ENCODE results near the gene HOXA9. TPM values are rescaled to one million over a fixed set of nuclear protein-coding genes. Genes with fewer than 3 reads are reported as not detected.

Gene HOXA9
- total RNA-seq, 3 donors from 2014 or later: 7.5 to 18.4 (median 9.0) TPM

GRCh38 chr7:27117887-27118491 lies 47.3 kb downstream of the HOXA9 start:
- peaks cover 0 to 3% of the 10 kb centered on the region in 2 donors for H3K4me1 ChIP-seq
- peak overlapping the region; percentile 98 to 100 for H3K27ac ChIP-seq
- intact Hi-C loops (cut with DNase I; ENCODE audit: low total_unique reads): no loop called here
- peak in 1 of 2 donors; percentile 14 for DNase-seq (ENCODE audit: low spot score in 2 of 2)
- H3K27me3 ChIP-seq: no peaks in the 10 kb centered on the region
- H3K9me3 ChIP-seq: no peaks in the 10 kb centered on the region
- H3K4me3 ChIP-seq: peak overlapping the region; percentile 2 to 90 (median 73)
- TF ChIP-seq CTCF (IDR thresholded peaks at IDR 0.05): no peak
- TF ChIP-seq POLR2A (IDR thresholded peaks at IDR 0.05): no peak
- no peak for TF ChIP-seq POLR2AphosphoS5 (IDR thresholded peaks at IDR 0.05)
- no peaks in the 10 kb centered on the region for H3K36me3 ChIP-seq

GRCh38 chr7:27116962-27117886 lies 48.1 kb downstream of the HOXA9 start:
- intact Hi-C loops (cut with DNase I; ENCODE audit: low total_unique reads): no loop called here
- TF ChIP-seq CTCF (IDR thresholded peaks at IDR 0.05) (no peak), POLR2A (IDR thresholded peaks at IDR 0.05) (no peak), POLR2AphosphoS5 (IDR thresholded peaks at IDR 0.05) (no peak)
- H3K4me1 ChIP-seq: peaks cover 0 to 3% of the 10 kb centered on the region in 2 donors
- H3K9me3 ChIP-seq: no peaks in the 10 kb centered on the region
- H3K4me3 ChIP-seq: peak overlapping the region; percentile 2 to 90 (median 73)
- no peaks in the 10 kb centered on the region for H3K36me3 ChIP-seq
- no peaks in the 10 kb centered on the region for H3K27me3 ChIP-seq
- DNase-seq (ENCODE audit: low spot score in 2 of 2): no peak
- peak overlapping the region; percentile 98 to 100 for H3K27ac ChIP-seq

GRCh38 chr7:27116031-27116961 lies 49.0 kb downstream of the HOXA9 start:
- Histone ChIP-seq H3K27me3 (no peaks in the 10 kb centered on the region), H3K27ac (peak overlapping the region; percentile 98 to 100), H3K4me1 (peaks cover 0 to 3% of the 10 kb centered on the region in 2 donors), H3K9me3 (no peaks in the 10 kb centered on the region), H3K36me3 (no peaks in the 10 kb centered on the region), H3K4me3 (peak overlapping the region; percentile 28 to 90 (median 73))
- intact Hi-C loops (cut with DNase I; ENCODE audit: low total_unique reads): no loop called here
- peak in 1 of 2 donors; percentile 20 for DNase-seq (ENCODE audit: low spot score in 2 of 2)
- TF ChIP-seq POLR2A (IDR thresholded peaks at IDR 0.05) (no peak), POLR2AphosphoS5 (IDR thresholded peaks at IDR 0.05) (no peak), CTCF (IDR thresholded peaks at IDR 0.05) (no peak)

GRCh38 chr7:27115221-27116026 lies 49.9 kb downstream of the HOXA9 start:
- Histone ChIP-seq H3K36me3 (no peaks in the 10 kb centered on the region), H3K4me3 (peak overlapping the region; percentile 28 to 90 (median 73)), H3K4me1 (peaks cover 0 to 3% of the 10 kb centered on the region in 2 donors), H3K9me3 (no peaks in the 10 kb centered on the region), H3K27me3 (no peaks in the 10 kb centered on the region), H3K27ac (peak overlapping the region; percentile 98 to 100)
- TF ChIP-seq CTCF (IDR thresholded peaks at IDR 0.05): no peak
- no peak for TF ChIP-seq POLR2A (IDR thresholded peaks at IDR 0.05)
- TF ChIP-seq POLR2AphosphoS5 (IDR thresholded peaks at IDR 0.05): peak in 2 of 3 donors; percentile 33 to 41
- intact Hi-C loops (cut with DNase I; ENCODE audit: low total_unique reads): no loop called here
- DNase-seq (ENCODE audit: low spot score in 2 of 2): peak in 1 of 2 donors; percentile 69
